Parathyroid adenoma (tissue), 2 donors: ENCODE measurements around the gene ZSWIM4.

Experiments used
- H2AFZ ChIP-seq: fragments of 300-600 bp; sonication (generic); one replicate; pipeline ENCODE4 v1.7.0; 2017; ENCODE audit warnings: antibody characterized with exemption, mild to moderate bottlenecking
- H3K27ac ChIP-seq: fragments of 300-600 bp; sonication (generic); one replicate; pipeline ENCODE4 v1.7.0; 2017
- H3K27me3 ChIP-seq: fragments of 300-600 bp; sonication (generic); one replicate; pipeline ENCODE4 v1.7.0; 2017; ENCODE audit warnings: low read length; ENCODE audit not compliant: control insufficient read depth, insufficient read depth
- H3K36me3 ChIP-seq: fragments of 300-600 bp; sonication (generic); one replicate; pipeline ENCODE4 v1.7.0; 2017; ENCODE audit warnings: low read length; ENCODE audit not compliant: control insufficient read depth, insufficient read depth
- H3K4me1 ChIP-seq: fragments of 300-600 bp; sonication (generic); one replicate; pipeline ENCODE4 v1.7.0; 2017; ENCODE audit warnings: control low read depth
- H3K4me2 ChIP-seq: fragments of 300-600 bp; sonication (generic); one replicate; pipeline ENCODE4 v1.7.0; 2017; ENCODE audit warnings: low read length
- H3K4me3 ChIP-seq: fragments of 300-600 bp; sonication (generic); one replicate; pipeline ENCODE4 v1.7.0; 2017; ENCODE audit warnings: low read depth, low read length
- H3K79me2 ChIP-seq: fragments of 300-600 bp; sonication (generic); one replicate; pipeline ENCODE4 v1.7.0; 2017; ENCODE audit warnings: control low read depth
- H3K9ac ChIP-seq: fragments of 300-600 bp; sonication (generic); one replicate; pipeline ENCODE4 v1.7.0; 2017; ENCODE audit warnings: mild to moderate bottlenecking
- H3K9me3 ChIP-seq: fragments of 300-600 bp; sonication (generic); one replicate; pipeline ENCODE4 v1.7.0; 2017; ENCODE audit warnings: low read length; ENCODE audit not compliant: control insufficient read depth
- TF ChIP-seq, protein P1 (sequence below): fragments of 300-600 bp; sonication (generic); IDR thresholded peaks from one replicate; pipeline ENCODE4 v1.7.0; 2017; ENCODE audit warnings: antibody characterized with exemption, mild to moderate bottlenecking
- donor health status: primary hyperparathyroidism.

Gene ZSWIM4

DNA sequence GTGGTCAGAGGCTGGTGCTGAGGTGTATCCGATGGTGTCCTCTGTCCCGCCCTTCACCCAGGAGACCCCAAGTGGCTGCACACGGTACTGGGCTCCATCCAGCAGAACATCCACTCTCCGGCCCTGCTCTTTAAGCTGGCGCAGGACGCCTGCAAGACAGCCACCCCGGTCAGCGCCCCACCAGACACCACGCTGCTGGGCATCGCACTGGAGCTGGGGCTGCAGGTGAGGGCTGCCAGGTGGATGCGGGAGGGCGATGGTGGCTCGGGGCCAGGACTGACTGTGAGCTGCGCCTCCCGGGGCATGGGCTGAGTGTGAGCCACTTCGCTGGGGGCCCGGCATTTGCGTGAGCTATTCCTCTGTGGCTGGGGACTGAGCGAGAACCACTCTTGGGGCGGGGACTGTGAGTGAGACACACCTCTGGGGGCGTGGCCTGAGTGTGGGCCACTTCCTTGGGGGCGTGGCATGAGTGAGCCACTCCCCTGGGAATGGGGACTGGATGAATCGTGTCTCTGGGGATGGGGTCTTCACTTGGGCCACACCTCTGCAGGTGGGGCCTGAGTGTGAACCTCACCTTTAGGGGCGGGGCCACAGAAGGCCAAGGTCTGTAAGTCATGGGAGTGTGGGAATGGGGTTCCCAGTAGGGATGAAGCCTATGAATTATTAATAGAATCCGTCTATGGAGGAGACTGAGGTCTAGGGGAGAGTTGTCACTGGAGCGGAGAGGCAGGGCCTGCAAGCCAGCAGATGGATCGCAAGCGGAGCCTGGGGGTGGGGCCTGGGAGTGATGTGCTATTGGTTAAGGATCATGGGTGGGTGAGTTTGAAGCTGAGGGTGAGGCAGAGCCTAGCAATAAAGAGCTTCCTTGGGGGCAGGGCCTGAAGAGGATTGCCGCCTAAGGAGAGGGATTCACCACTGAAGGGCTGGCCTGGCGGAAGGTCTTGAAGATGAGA, 30.5 kb downstream of the ZSWIM4 start:
- Histone ChIP-seq H3K79me2 (peaks cover 5% of the 10 kb centered on the region), H3K27ac (no peak overlapping the region), H3K4me2 (no peak overlapping the region), H3K4me1 (no peaks in the 10 kb centered on the region), H3K36me3 (no peaks in the 10 kb centered on the region), H3K9ac (no peak overlapping the region), H3K4me3 (no peak overlapping the region), H2AFZ (no peak overlapping the region), H3K27me3 (no peaks in the 10 kb centered on the region), H3K9me3 (no peaks in the 10 kb centered on the region)
- TF ChIP-seq, protein P1, sequence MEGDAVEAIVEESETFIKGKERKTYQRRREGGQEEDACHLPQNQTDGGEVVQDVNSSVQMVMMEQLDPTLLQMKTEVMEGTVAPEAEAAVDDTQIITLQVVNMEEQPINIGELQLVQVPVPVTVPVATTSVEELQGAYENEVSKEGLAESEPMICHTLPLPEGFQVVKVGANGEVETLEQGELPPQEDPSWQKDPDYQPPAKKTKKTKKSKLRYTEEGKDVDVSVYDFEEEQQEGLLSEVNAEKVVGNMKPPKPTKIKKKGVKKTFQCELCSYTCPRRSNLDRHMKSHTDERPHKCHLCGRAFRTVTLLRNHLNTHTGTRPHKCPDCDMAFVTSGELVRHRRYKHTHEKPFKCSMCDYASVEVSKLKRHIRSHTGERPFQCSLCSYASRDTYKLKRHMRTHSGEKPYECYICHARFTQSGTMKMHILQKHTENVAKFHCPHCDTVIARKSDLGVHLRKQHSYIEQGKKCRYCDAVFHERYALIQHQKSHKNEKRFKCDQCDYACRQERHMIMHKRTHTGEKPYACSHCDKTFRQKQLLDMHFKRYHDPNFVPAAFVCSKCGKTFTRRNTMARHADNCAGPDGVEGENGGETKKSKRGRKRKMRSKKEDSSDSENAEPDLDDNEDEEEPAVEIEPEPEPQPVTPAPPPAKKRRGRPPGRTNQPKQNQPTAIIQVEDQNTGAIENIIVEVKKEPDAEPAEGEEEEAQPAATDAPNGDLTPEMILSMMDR = no peak

DNA sequence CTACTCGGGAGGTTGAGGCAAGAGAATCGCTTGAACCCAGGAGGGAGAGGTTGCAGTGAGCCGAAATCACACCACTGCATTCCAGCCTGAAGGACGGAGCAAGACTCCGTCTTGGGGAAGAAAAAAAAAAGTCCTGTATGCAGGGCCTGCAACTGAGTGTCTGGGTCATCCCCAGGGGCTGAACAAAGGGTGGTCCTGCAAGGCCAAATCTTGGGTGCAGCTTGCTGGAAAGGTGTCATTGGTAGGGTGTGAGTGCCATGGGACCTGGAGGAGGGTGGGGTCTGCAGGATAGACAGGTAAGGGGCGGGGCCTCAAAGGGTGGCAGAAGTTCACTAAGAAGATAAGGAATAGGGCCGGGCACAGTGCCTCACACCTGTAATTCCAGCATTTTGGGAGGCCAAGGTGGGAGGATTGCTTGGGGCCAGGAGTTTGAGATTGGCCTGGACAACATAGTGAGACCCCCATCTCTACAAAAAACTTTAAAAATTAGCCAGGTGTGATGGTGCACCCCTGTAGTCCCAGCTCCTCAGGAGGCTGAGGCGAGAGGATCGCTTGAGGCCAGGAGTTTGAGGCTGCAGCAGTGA, 31.5 kb downstream of the ZSWIM4 start:
- Histone ChIP-seq H3K4me1 (no peaks in the 10 kb centered on the region), H3K4me2 (no peak overlapping the region), H2AFZ (no peak overlapping the region), H3K9ac (no peak overlapping the region), H3K27ac (no peak overlapping the region), H3K9me3 (no peaks in the 10 kb centered on the region), H3K27me3 (no peaks in the 10 kb centered on the region), H3K36me3 (no peaks in the 10 kb centered on the region), H3K79me2 (peaks cover 5% of the 10 kb centered on the region), H3K4me3 (no peak overlapping the region)
- TF ChIP-seq, protein P1 = no peak

DNA sequence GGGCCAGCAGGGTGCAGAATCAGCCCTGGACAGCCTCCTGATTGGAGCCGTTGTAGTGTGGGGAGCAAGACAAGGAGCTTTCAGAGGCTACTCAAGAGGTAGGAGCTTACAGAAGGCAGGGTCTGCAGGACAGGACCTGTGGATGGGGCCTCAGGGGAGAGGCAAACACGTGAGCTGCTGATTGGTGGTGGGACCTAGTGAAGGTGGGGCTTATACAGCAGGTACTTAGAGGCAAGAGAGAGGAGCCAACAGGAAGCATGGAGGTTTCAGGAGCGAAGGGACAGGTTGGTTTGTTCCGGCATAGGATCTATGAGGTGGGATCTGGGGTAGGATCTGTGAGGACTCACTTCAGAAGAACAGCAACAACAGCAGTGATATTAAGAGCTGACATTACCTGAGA, 32.4 kb downstream of the ZSWIM4 start:
- H3K4me1 ChIP-seq = no peaks in the 10 kb centered on the region
- H3K36me3 ChIP-seq = no peaks in the 10 kb centered on the region
- H3K9me3 ChIP-seq = no peaks in the 10 kb centered on the region
- no peak overlapping the region for H2AFZ ChIP-seq
- peaks cover 5% of the 10 kb centered on the region for H3K79me2 ChIP-seq
- no peak overlapping the region for H3K27ac ChIP-seq
- H3K4me3 ChIP-seq = no peak overlapping the region
- H3K4me2 ChIP-seq = no peak overlapping the region
- no peak overlapping the region for H3K9ac ChIP-seq
- H3K27me3 ChIP-seq = no peaks in the 10 kb centered on the region
- TF ChIP-seq, protein P1 = no peak

DNA sequence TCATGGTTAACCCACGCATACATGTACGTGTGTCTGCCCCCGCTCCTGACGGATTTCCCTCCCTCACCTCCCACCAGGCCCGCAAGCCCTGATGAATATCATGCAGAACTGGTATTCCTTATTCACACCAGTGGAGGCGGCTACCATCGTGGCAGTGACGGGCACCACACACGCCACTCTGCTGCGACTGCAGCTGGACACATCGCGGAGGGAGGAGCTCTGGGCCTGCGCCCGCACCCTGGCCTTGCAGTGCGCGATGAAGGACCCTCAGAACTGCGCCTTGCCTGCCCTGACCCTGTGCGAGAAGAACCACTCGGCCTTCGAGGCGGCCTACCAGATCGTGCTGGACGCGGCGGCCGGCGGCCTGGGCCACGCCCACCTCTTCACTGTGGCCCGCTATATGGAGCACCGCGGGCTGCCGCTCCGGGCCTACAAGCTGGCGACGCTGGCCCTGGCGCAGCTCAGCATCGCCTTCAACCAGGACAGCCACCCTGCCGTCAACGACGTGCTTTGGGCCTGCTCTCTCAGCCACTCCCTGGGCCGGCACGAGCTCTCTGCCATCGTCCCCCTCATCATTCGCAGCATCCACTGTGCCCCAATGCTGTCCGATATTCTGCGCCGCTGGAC, 35.0 kb downstream of the ZSWIM4 start:
- Histone ChIP-seq H3K9ac (no peak overlapping the region), H3K4me1 (peaks cover 11% of the 10 kb centered on the region), H3K27me3 (no peaks in the 10 kb centered on the region), H2AFZ (no peak overlapping the region), H3K27ac (no peak overlapping the region), H3K4me3 (no peak overlapping the region), H3K36me3 (no peaks in the 10 kb centered on the region), H3K9me3 (no peaks in the 10 kb centered on the region), H3K79me2 (peaks cover 5% of the 10 kb centered on the region), H3K4me2 (no peak overlapping the region)
- TF ChIP-seq, protein P1 = no peak
